ENCODE data around the gene ATG7. TPM values are rescaled to one million over a fixed set of nuclear protein-coding genes. Genes with fewer than 3 reads are reported as not detected.
A peak's percentile ranks its signal among the peaks of the same experiment; 100 is the strongest.

ATG7 gene
- total RNA-seq, 5 donors from 2014 or later (not counting 1 experiment from before 2014, with no cell fraction given), result 29.0 to 39.3 (median 37.4) TPM

- Histone ChIP-seq H3K27ac (ENCODE audit: low read length) (no peak overlapping the region), H3K36me3 (ENCODE audit: control insufficient read depth in 2 of 2, extremely low read depth in 1 of 2, insufficient read depth in 1 of 2, low read length in 1 of 2) (peaks cover 0 to 6% of the 10 kb centered on the region in 2 donors), H3K4me3 (ENCODE audit: control insufficient read depth in 1 of 2, extremely low read depth in 1 of 2, low read length in 1 of 2) (no peak overlapping the region), H3K4me1 (ENCODE audit: control insufficient read depth in 1 of 2, extremely low read depth in 1 of 2, insufficient read depth in 2 of 2, low read length in 2 of 2) (peaks cover 23 to 29% of the 10 kb centered on the region in 2 experiments), H3K27me3 (replicated peaks in 1 of 2; ENCODE audit: control insufficient read depth in 2 of 2, extremely low read depth in 1 of 2, insufficient read depth in 2 of 2, low read length in 1 of 2) (no peaks in the 10 kb centered on the region), H3K9me3 (no peaks in the 10 kb centered on the region)
- H3K4me1 Mint-ChIP-seq, result peaks cover 68 to 76% (median 69%) of the 10 kb centered on the region in 3 donors
- ChIA-PET CTCF (no interaction called here), POLR2A (no interaction called here)
- no peaks in the 10 kb centered on the region for H3K9me3 Mint-ChIP-seq
- H3K36me3 Mint-ChIP-seq, result peaks cover 26% of the 10 kb centered on the region
- H3K27me3 Mint-ChIP-seq, result no peaks in the 10 kb centered on the region
- peak overlapping the region in 2 of 3 donors; percentile 63 to 81 for H3K4me3 Mint-ChIP-seq
- DNase-seq, result no peak
- ATAC-seq (replicated peaks in 1 of 4), result no peak
- no peak overlapping the region for H3K27ac Mint-ChIP-seq
These were observed 311.0 kb downstream of the ATG7 start for GRCh38 chr3:11583235-11583634.

- H3K27ac Mint-ChIP-seq, result peak overlapping the region in 1 of 2 donors; percentile 41
- no peak for DNase-seq
- ChIA-PET CTCF (no interaction called here), POLR2A (no interaction called here)
- no peaks in the 10 kb centered on the region for H3K9me3 ChIP-seq
- no peak for ATAC-seq (replicated peaks in 1 of 4)
- H3K27me3 ChIP-seq (replicated peaks in 1 of 2; ENCODE audit: control insufficient read depth in 2 of 2, extremely low read depth in 1 of 2, insufficient read depth in 2 of 2, low read length in 1 of 2), result no peaks in the 10 kb centered on the region
- H3K4me3 ChIP-seq (ENCODE audit: control insufficient read depth in 1 of 2, extremely low read depth in 1 of 2, low read length in 1 of 2), result no peak overlapping the region
- no peak overlapping the region for H3K4me3 Mint-ChIP-seq
- H3K4me1 Mint-ChIP-seq, result peaks cover 71 to 80% (median 73%) of the 10 kb centered on the region in 3 donors
- no peaks in the 10 kb centered on the region for H3K9me3 Mint-ChIP-seq
- H3K36me3 ChIP-seq (ENCODE audit: control insufficient read depth in 2 of 2, extremely low read depth in 1 of 2, insufficient read depth in 1 of 2, low read length in 1 of 2), result peaks cover 0 to 6% of the 10 kb centered on the region in 2 donors
- H3K27me3 Mint-ChIP-seq, result no peaks in the 10 kb centered on the region
- H3K4me1 ChIP-seq (ENCODE audit: control insufficient read depth in 1 of 2, extremely low read depth in 1 of 2, insufficient read depth in 2 of 2, low read length in 2 of 2), result peaks cover 23 to 33% of the 10 kb centered on the region in 2 experiments
- H3K36me3 Mint-ChIP-seq, result peaks cover 30% of the 10 kb centered on the region
- no CpG with 5 or more reads among the region's 10 CpGs for WGBS (ENCODE audit: insufficient coverage)
- H3K27ac ChIP-seq (ENCODE audit: low read length), result no peak overlapping the region
These were observed 311.4 kb downstream of the ATG7 start for GRCh38 chr3:11583638-11584046.

GRCh38 chr3:11584570-11584969 is 312.4 kb downstream of the ATG7 start:
- H3K4me3 ChIP-seq (ENCODE audit: control insufficient read depth in 1 of 2, extremely low read depth in 1 of 2, low read length in 1 of 2), result no peak overlapping the region

GRCh38 chr3:11587766-11588165 is 315.6 kb downstream of the ATG7 start:
- Histone ChIP-seq H3K4me1 (ENCODE audit: control insufficient read depth in 1 of 2, extremely low read depth in 1 of 2, insufficient read depth in 2 of 2, low read length in 2 of 2) (peaks cover 14 to 19% of the 10 kb centered on the region in 2 experiments), H3K27ac (ENCODE audit: low read length) (no peak overlapping the region), H3K9me3 (no peaks in the 10 kb centered on the region), H3K36me3 (ENCODE audit: control insufficient read depth in 2 of 2, extremely low read depth in 1 of 2, insufficient read depth in 1 of 2, low read length in 1 of 2) (peaks cover 7 to 9% of the 10 kb centered on the region in 2 donors), H3K27me3 (replicated peaks in 1 of 2; ENCODE audit: control insufficient read depth in 2 of 2, extremely low read depth in 1 of 2, insufficient read depth in 2 of 2, low read length in 1 of 2) (no peaks in the 10 kb centered on the region), H3K4me3 (ENCODE audit: control insufficient read depth in 1 of 2, extremely low read depth in 1 of 2, low read length in 1 of 2) (no peak overlapping the region)
- H3K9me3 Mint-ChIP-seq, result no peaks in the 10 kb centered on the region
- WGBS (ENCODE audit: insufficient coverage), result 98% methylated on average over 11 of the region's 12 CpGs
- peaks cover 39% of the 10 kb centered on the region for H3K36me3 Mint-ChIP-seq
- peak overlapping the region in 1 of 2 donors; percentile 19 for H3K27ac Mint-ChIP-seq
- ChIA-PET CTCF (no interaction called here), POLR2A (no interaction called here)
- no peak overlapping the region for H3K4me3 Mint-ChIP-seq
- DNase-seq (no peak), ATAC-seq (replicated peaks in 1 of 4) (no peak)
- peaks cover 73 to 84% (median 81%) of the 10 kb centered on the region in 3 donors for H3K4me1 Mint-ChIP-seq
- H3K27me3 Mint-ChIP-seq, result no peaks in the 10 kb centered on the region

More at GRCh38 chr3:11584570-11584969, 312.4 kb downstream of the ATG7 start:
- ChIA-PET POLR2A (no interaction called here), CTCF (interaction anchor here in 1 of 2 donors (0.7 kb wide), 1 partner anchor 9 kb away, joined by 3 read pairs; no protein-coding TSS in a partner anchor)
- H3K9me3 Mint-ChIP-seq, result no peaks in the 10 kb centered on the region
- no peaks in the 10 kb centered on the region for H3K27me3 Mint-ChIP-seq
- H3K36me3 Mint-ChIP-seq, result peaks cover 35% of the 10 kb centered on the region
- DNase-seq (no peak), ATAC-seq (replicated peaks in 1 of 4) (no peak)
- H3K27ac Mint-ChIP-seq, result peak overlapping the region in 1 of 2 donors; percentile 18
- H3K4me1 Mint-ChIP-seq, result peaks cover 78 to 87% (median 78%) of the 10 kb centered on the region in 3 donors
- H3K27ac ChIP-seq (ENCODE audit: low read length), result no peak overlapping the region
- H3K4me3 Mint-ChIP-seq, result no peak overlapping the region
- no peaks in the 10 kb centered on the region for H3K27me3 ChIP-seq (replicated peaks in 1 of 2; ENCODE audit: control insufficient read depth in 2 of 2, extremely low read depth in 1 of 2, insufficient read depth in 2 of 2, low read length in 1 of 2)
- peaks cover 26 to 35% of the 10 kb centered on the region in 2 experiments for H3K4me1 ChIP-seq (ENCODE audit: control insufficient read depth in 1 of 2, extremely low read depth in 1 of 2, insufficient read depth in 2 of 2, low read length in 2 of 2)
- H3K9me3 ChIP-seq, result no peaks in the 10 kb centered on the region
- H3K36me3 ChIP-seq (ENCODE audit: control insufficient read depth in 2 of 2, extremely low read depth in 1 of 2, insufficient read depth in 1 of 2, low read length in 1 of 2), result peaks cover 0 to 6% of the 10 kb centered on the region in 2 donors
- WGBS (ENCODE audit: insufficient coverage), result 100% methylated on average over 2 of the region's 4 CpGs

- peak overlapping the region in 1 of 2 donors; percentile 19 for H3K27ac Mint-ChIP-seq
- H3K9me3 ChIP-seq, result no peaks in the 10 kb centered on the region
- DNase-seq (no peak), ATAC-seq (replicated peaks in 1 of 4) (no peak)
- no peaks in the 10 kb centered on the region for H3K27me3 ChIP-seq (replicated peaks in 1 of 2; ENCODE audit: control insufficient read depth in 2 of 2, extremely low read depth in 1 of 2, insufficient read depth in 2 of 2, low read length in 1 of 2)
- H3K36me3 Mint-ChIP-seq, result peaks cover 44% of the 10 kb centered on the region
- H3K4me1 Mint-ChIP-seq, result peaks cover 72 to 82% (median 81%) of the 10 kb centered on the region in 3 donors
- H3K4me3 Mint-ChIP-seq, result no peak overlapping the region
- H3K27me3 Mint-ChIP-seq, result no peaks in the 10 kb centered on the region
- 82% methylated on average over 5 of the region's 5 CpGs for WGBS (ENCODE audit: insufficient coverage)
- no peak overlapping the region for H3K27ac ChIP-seq (ENCODE audit: low read length)
- no peaks in the 10 kb centered on the region for H3K9me3 Mint-ChIP-seq
- CTCF ChIA-PET, result no interaction called here
- H3K36me3 ChIP-seq (ENCODE audit: control insufficient read depth in 2 of 2, extremely low read depth in 1 of 2, insufficient read depth in 1 of 2, low read length in 1 of 2), result peaks cover 7 to 9% of the 10 kb centered on the region in 2 donors
- no peak overlapping the region for H3K4me3 ChIP-seq (ENCODE audit: control insufficient read depth in 1 of 2, extremely low read depth in 1 of 2, low read length in 1 of 2)
- POLR2A ChIA-PET, result no interaction called here
- H3K4me1 ChIP-seq (ENCODE audit: control insufficient read depth in 1 of 2, extremely low read depth in 1 of 2, insufficient read depth in 2 of 2, low read length in 2 of 2), result peaks cover 11 to 17% of the 10 kb centered on the region in 2 experiments
These were observed 316.1 kb downstream of the ATG7 start for GRCh38 chr3:11588338-11588737.

GRCh38 chr3:11588755-11589154 is 316.6 kb downstream of the ATG7 start:
- Mint-ChIP-seq H3K4me3 (no peak overlapping the region), H3K9me3 (no peaks in the 10 kb centered on the region), H3K4me1 (peaks cover 71 to 81% (median 81%) of the 10 kb centered on the region in 3 donors), H3K27ac (peak overlapping the region in 1 of 2 donors; percentile 19), H3K27me3 (no peaks in the 10 kb centered on the region), H3K36me3 (peaks cover 46% of the 10 kb centered on the region)
- no peaks in the 10 kb centered on the region for H3K9me3 ChIP-seq
- ATAC-seq (replicated peaks in 1 of 4) (no peak), DNase-seq (no peak)
- no peak overlapping the region for H3K4me3 ChIP-seq (ENCODE audit: control insufficient read depth in 1 of 2, extremely low read depth in 1 of 2, low read length in 1 of 2)
- CTCF ChIA-PET, result no interaction called here
- POLR2A ChIA-PET, result no interaction called here
- H3K36me3 ChIP-seq (ENCODE audit: control insufficient read depth in 2 of 2, extremely low read depth in 1 of 2, insufficient read depth in 1 of 2, low read length in 1 of 2), result peaks cover 7 to 9% of the 10 kb centered on the region in 2 donors
- WGBS (ENCODE audit: insufficient coverage), result 95% methylated on average over 2 of the region's 3 CpGs
- no peaks in the 10 kb centered on the region for H3K27me3 ChIP-seq (replicated peaks in 1 of 2; ENCODE audit: control insufficient read depth in 2 of 2, extremely low read depth in 1 of 2, insufficient read depth in 2 of 2, low read length in 1 of 2)
- no peak overlapping the region for H3K27ac ChIP-seq (ENCODE audit: low read length)
- peaks cover 7 to 16% of the 10 kb centered on the region in 2 experiments for H3K4me1 ChIP-seq (ENCODE audit: control insufficient read depth in 1 of 2, extremely low read depth in 1 of 2, insufficient read depth in 2 of 2, low read length in 2 of 2)

All from T-cell (primary cell).